ENCODE results near the gene HNRNPUL2. TPM values are rescaled to one million over a fixed set of nuclear protein-coding genes. Genes with fewer than 3 reads are reported as not detected.

Gene HNRNPUL2
- total RNA-seq, 2 experiments from 2014 or later: 67.9 to 69.0 TPM

Other genes with a start within 250 kb of the HNRNPUL2 start
- 100 to 1,000 TPM; 206 to 237 TPM for gene AHNAK, start 180.7 kb downstream of the HNRNPUL2 start, total RNA-seq
- 1,000 to 10,000 TPM; 1,239 to 1,470 TPM for gene EEF1G, start 153.6 kb downstream of the HNRNPUL2 start, total RNA-seq
- 10 to 100 TPM; 24.1 to 26.0 TPM for gene TUT1, start 135.9 kb downstream of the HNRNPUL2 start, total RNA-seq
- gene MTA2, start 125.6 kb downstream of the HNRNPUL2 start, total RNA-seq: 100 to 1,000 TPM; 270 to 299 TPM
- gene EML3, start 114.7 kb downstream of the HNRNPUL2 start, total RNA-seq: 100 to 1,000 TPM; 137 to 144 TPM
- 1 to 10 TPM; 1.0 to 1.3 TPM for gene ROM1, start 114.2 kb downstream of the HNRNPUL2 start, total RNA-seq
- gene B3GAT3, start 105.5 kb downstream of the HNRNPUL2 start, total RNA-seq: 10 to 100 TPM; 63.4 to 71.1 TPM
- gene GANAB, start 80.8 kb downstream of the HNRNPUL2 start, total RNA-seq: 100 to 1,000 TPM; 290 to 291 TPM
- 10 to 100 TPM; 26.3 to 27.6 TPM for gene INTS5, start 74.2 kb downstream of the HNRNPUL2 start, total RNA-seq
- 10 to 100 TPM; 86.0 to 93.9 TPM for gene C11orf98, start 62.2 kb downstream of the HNRNPUL2 start, total RNA-seq
- 10 to 100 TPM; 11.0 to 18.2 TPM for gene CSKMT, start 62.1 kb downstream of the HNRNPUL2 start, total RNA-seq
- gene UQCC3, start 55.8 kb downstream of the HNRNPUL2 start, total RNA-seq: 1 to 10 TPM; 6.7 to 7.4 TPM
- 10 to 100 TPM; 19.5 to 21.3 TPM for gene LBHD1, start 55.2 kb downstream of the HNRNPUL2 start, total RNA-seq
- gene UBXN1, start 48.4 kb downstream of the HNRNPUL2 start, total RNA-seq: 100 to 1,000 TPM; 126 to 146 TPM
- under 1 TPM; 0.17 to 0.40 TPM for gene LRRN4CL, start 37.9 kb downstream of the HNRNPUL2 start, total RNA-seq
- gene BSCL2, start 20.0 kb downstream of the HNRNPUL2 start, total RNA-seq: 10 to 100 TPM; 28.3 to 41.0 TPM
- gene GNG3, start 19.8 kb downstream of the HNRNPUL2 start, total RNA-seq: not detected
- gene TTC9C, start 1.0 kb upstream of the HNRNPUL2 start, total RNA-seq: 10 to 100 TPM; 51.1 to 59.9 TPM
- 10 to 100 TPM; 14.3 to 18.5 TPM for gene ZBTB3, start 26.7 kb upstream of the HNRNPUL2 start, total RNA-seq
- 10 to 100 TPM; 87.2 to 99.8 TPM for gene POLR2G, start 34.1 kb upstream of the HNRNPUL2 start, total RNA-seq
- gene TAF6L, start 43.9 kb upstream of the HNRNPUL2 start, total RNA-seq: 10 to 100 TPM; 17.7 to 19.4 TPM
- gene TMEM179B, start 59.9 kb upstream of the HNRNPUL2 start, total RNA-seq: 10 to 100 TPM; 46.8 to 55.9 TPM
- 10 to 100 TPM; 17.9 to 19.4 TPM for gene TMEM223, start 64.5 kb upstream of the HNRNPUL2 start, total RNA-seq
- 100 to 1,000 TPM; 110 to 121 TPM for gene NXF1, start 78.0 kb upstream of the HNRNPUL2 start, total RNA-seq
- 10 to 100 TPM; 34.1 to 41.0 TPM for gene STX5, start 104.6 kb upstream of the HNRNPUL2 start, total RNA-seq
- under 1 TPM in 1 of 2 experiments, not detected in 1; 0.48 TPM for gene TEX54, start 105.4 kb upstream of the HNRNPUL2 start, total RNA-seq
- 10 to 100 TPM; 53.8 to 60.4 TPM for gene WDR74, start 112.1 kb upstream of the HNRNPUL2 start, total RNA-seq
- gene SLC3A2, start 153.4 kb upstream of the HNRNPUL2 start, total RNA-seq: 100 to 1,000 TPM; 153 to 157 TPM
- not detected for gene CHRM1, start 193.9 kb upstream of the HNRNPUL2 start, total RNA-seq